GM18951 (cell line): Measurements from ENCODE around the gene ATG7.
A peak's percentile ranks its signal among the peaks of the same experiment; 100 is the strongest.

Experiments used
- POLR2A ChIP-seq: IDR thresholded peaks from 4 replicates; pipeline ENCODE4 v1.6.1; 2011; ENCODE audit warnings: mild to moderate bottlenecking; ENCODE audit not compliant: insufficient read length, insufficient read depth; ENCODE audit errors: extremely low read depth
- in situ Hi-C: fragments of 300-500 bp; cut with MboI; formaldehyde crosslinking; loops from one replicate; pipeline ENCODE4 v1.12.0; 2022; ENCODE audit warnings: low sequenced_read_pairs, mixed read lengths, inconsistent platforms; ENCODE audit not compliant: unreplicated experiment

Gene ATG7, protein sequence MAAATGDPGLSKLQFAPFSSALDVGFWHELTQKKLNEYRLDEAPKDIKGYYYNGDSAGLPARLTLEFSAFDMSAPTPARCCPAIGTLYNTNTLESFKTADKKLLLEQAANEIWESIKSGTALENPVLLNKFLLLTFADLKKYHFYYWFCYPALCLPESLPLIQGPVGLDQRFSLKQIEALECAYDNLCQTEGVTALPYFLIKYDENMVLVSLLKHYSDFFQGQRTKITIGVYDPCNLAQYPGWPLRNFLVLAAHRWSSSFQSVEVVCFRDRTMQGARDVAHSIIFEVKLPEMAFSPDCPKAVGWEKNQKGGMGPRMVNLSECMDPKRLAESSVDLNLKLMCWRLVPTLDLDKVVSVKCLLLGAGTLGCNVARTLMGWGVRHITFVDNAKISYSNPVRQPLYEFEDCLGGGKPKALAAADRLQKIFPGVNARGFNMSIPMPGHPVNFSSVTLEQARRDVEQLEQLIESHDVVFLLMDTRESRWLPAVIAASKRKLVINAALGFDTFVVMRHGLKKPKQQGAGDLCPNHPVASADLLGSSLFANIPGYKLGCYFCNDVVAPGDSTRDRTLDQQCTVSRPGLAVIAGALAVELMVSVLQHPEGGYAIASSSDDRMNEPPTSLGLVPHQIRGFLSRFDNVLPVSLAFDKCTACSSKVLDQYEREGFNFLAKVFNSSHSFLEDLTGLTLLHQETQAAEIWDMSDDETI

DNA sequence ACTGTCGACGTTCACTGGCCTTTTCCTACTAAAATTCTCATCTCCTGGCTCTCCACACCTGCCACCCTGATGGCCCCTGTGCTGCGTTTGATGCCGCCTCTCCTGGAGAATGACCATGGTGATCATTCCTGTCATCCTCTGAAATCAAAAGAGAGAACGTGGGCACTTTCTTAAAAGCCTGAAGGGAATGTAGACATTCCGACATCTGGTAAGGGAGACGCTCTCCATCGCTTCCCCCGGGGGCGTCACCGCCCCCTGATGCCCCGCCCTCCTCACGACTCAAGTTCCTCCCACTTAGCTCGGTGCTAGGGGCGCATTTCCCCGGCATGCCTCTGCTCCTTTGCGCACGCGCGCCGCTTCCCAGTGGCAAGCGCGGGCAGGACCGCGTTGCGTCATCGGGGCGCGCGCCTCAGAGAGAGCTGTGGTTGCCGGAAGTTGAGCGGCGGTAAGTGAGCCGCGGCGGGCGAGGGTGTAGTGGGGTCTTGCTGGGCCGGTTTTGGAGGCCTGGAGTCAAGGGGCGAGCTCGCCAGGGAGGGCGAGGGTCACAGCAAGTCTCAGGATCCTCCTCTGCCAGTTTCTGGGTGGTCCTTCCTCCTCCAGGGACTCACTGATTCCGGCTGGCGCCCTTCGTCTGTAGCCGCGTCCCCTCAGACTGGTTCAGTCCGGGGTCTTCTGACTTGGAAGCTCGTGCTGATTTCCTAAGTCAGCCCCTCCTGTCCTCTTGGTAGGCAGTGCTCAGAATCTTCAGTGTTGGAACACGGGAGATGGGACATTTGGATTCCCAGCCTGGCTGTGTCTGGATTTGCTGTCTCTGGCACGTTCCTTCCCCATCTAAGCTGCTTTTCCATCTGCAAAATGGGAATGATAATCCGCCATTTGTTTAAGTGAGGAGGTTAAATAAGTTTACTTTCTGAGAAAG is at the start of gene ATG7:
TSS of gene ATG7 (plus strand) at position 412 of the 919 bp plus-strand sequence. CDS start 26,299 bp downstream, outside the sequence.
- in situ Hi-C loops, result no loop called here
- peak; percentile 93 for TF ChIP-seq POLR2A

DNA sequence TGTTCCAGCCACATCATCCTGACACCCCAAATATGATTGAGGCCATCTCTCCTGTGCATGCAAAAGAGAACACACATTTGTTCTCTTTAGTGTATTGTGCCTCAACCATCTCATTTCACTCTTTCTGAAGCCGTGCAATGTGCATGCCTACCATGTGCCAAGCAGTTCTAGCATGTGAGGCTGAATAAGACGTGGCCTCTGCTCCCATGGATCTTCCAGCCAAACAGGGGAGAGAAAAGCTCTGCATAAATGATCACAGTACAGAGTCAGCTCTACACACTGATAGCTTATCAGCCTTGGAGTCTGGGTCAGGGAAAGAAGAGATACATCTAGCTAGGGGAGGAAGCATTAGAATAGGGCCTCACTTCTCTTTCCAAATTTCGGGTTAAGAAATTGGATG is 48.2 kb upstream of the ATG7 start:
- no peak for TF ChIP-seq POLR2A
- in situ Hi-C loops, result no loop called here

DNA sequence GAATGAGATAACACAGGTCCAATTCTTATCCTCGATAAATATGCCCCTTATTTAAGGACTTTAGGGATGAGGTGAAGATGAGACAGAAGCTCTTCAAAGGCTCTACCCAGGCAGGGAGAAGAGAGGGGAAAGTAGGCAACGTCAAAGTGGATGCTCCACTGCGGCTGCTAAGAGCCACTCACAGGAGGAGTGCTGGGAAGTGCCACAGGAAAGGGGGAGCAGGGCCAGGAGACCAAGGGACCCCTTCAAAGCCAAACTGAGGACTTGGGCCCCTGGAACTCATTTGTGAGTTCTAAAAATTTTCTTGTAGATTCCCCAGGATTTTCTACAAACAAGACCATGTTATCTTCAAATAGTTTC is 47.3 kb upstream of the ATG7 start:
- TF ChIP-seq POLR2A, result no peak
- in situ Hi-C loops, result no loop called here

DNA sequence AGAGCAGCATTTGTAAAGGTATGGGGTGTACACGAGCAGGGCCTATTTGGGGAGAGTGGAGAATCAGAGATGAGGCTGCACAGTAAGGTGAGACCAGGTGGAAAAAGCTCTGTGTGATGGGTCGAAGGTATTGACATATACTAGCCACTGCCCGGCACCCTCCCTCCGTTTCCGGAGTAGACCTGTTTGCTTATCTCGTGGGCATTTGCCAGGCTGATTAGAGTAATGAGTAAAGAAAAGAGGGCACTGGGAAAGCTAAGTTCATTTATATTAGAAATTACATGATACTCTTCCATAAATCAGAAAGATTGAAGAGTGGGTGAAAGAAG is 46.2 kb upstream of the ATG7 start:
- no peak for TF ChIP-seq POLR2A
- in situ Hi-C loops, result no loop called here

DNA sequence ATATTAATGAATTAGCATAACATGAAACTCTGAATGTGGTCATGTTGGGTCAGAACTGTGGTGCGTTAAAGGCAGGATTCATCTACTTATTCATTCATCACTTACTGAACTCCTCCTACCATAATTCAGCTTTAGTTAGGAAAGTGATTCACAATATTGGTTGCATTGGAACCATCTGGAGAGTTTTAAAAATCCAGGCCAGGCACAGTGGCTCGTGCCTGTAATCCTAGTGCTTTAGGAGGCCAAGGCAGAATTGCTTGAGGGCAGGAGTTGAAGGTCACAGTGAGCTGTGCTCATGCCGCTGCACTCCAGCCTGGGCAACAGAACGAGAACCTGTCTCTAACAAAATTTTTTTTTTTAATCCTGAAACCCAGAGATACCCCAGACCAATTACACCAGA is 44.2 kb upstream of the ATG7 start:
- no peak for TF ChIP-seq POLR2A

DNA sequence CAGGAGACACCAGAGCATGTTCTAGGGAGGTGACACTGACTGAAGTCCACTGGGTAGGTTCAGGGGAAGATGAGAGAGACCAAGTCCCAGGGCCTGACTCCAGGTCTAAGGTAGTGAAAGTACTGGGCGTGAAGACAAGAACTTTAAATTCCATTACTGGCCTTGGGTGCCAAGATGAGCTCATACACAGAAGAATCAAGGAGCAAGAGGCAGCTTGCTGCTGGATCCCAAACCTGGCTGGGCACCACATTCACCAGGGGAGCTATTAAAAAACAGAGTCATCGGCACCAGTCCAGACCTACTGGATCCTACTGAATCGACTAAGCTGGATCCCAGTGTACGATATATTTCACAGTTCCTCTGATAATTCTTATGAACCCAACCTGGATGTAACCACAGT is 42.1 kb upstream of the ATG7 start:
- no peak for TF ChIP-seq POLR2A
- in situ Hi-C loops, result no loop called here

More for the DNA sequence above, 44.2 kb upstream of the ATG7 start:
- in situ Hi-C loops, result no loop called here

DNA sequence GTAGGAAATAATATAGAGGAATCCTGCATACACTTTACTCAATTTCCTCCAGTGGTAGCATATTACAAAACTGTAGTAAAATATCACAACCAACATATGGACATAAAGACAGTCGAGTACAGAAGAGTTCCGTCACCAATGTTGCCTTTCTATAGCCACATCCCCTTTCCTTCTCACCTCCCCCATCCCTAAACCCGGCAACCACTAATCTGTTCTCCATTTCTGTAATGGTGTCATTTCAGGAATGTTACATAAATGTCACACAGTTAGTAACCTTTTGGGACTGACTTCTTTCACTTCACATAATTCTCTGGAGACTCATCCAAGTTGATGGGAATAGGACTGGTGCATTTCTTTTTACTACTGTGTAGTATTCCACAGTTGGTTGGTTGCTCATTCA is 41.4 kb upstream of the ATG7 start:
- no peak for TF ChIP-seq POLR2A
- in situ Hi-C loops, result no loop called here

DNA sequence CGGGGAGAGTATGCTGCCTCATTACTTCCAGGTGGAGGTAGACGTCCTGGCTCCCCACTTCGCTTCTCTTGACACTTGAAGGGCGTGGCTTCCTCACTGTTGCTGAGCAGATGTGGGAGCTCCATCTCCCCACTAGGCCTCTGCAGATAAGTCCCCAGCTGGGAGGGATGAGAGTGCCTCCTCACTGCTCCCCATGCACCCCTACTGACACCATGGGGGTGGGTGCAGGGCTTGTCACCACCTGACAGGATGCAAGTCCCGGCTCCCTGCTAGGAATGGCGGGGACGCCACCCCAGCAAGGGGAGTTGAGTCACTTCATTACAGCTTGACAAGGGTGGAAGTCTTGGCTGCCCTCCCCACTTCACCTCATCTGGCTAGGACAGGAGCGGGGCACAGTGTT is 36.8 kb upstream of the ATG7 start:
- in situ Hi-C loops, result loop anchor here (5.0 kb wide), 1 partner anchor 92 kb away; no protein-coding TSS in a partner anchor
- TF ChIP-seq POLR2A, result no peak

DNA sequence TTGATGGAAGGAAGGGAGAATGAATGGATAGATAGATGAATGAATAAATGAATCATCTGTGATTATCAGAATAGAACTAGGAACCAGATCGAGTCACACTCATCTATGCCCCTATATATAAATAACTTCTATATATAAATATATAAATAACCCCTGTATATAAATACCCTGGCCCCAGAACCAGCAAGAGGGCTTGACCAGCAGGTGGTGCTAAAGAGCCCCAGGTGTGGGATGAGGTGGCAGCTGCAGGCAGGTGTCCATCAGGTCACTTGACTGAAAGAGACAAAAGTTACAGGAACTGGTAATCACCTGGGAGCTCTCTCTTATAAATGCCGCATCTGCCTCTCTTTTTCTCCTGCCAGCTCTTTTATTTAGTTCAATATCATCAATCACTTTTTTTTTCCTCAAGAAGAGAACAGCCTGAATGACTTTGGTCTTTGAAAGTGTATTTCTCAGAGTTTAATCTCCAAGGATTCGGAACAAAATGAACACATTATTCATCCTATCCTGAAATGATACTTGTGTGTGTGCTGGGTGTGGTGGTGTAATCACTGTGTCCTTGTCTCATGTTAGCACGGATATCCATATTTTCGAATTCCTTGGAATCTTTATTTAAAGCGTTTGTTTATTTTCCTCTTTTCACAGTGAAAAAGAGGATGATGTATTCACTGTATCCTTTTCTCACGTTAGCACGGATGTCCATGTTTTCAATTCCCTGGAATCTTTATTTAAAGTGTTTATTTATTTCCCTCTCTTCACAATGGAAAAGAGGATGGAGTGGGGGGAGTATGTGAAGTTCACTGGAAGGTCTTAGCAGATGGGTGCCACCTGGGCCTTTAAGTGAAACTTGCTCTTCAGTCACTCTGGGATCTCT is 35.4 kb upstream of the ATG7 start:
- in situ Hi-C loops, result loop anchor here (5.0 kb wide), 1 partner anchor 90 kb away; no protein-coding TSS in a partner anchor

DNA sequence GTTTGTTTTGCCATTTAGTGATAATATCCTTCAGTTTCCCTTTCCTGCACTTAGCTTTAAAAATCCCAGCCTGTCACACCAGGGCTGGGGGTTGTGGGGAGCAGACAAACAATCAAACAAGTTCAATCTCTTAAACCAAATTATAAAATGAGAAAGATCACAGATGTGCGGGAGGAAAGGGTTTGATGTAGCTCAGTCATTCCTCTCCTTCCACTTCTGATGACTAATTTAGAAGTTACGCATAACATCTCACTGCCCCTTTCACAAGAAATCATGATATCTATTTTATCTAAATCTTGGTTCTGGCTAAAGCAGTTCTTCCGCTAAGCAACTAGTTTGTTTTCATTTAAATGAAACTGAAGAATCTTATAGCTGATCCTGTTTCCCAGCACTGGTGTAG is 34.1 kb upstream of the ATG7 start:
- TF ChIP-seq POLR2A, result no peak
- in situ Hi-C loops, result loop anchor here (5.0 kb wide), 1 partner anchor 89 kb away; no protein-coding TSS in a partner anchor

More for the DNA sequence above, 35.4 kb upstream of the ATG7 start:
- no peak for TF ChIP-seq POLR2A

DNA sequence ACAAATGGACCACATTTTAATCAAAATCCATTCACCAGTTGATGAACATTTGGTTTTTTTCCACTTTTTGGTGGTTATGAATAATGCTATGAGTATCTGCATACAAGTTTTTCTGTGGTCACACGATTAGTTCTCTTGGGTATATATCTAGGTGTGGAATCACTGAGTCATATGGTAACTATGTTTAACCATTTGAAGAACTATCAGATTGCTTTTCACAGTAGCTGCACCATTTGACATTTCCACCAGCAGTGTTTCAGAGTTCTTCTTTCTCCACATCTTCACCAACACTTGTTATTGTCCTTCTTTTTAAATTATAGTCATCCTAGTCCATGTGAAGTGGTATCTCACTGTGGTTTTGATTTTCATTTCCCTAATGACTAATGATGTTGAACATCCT is 33.3 kb upstream of the ATG7 start:
- TF ChIP-seq POLR2A, result no peak
- in situ Hi-C loops, result loop anchor here (5.0 kb wide), 1 partner anchor 88 kb away; no protein-coding TSS in a partner anchor

DNA sequence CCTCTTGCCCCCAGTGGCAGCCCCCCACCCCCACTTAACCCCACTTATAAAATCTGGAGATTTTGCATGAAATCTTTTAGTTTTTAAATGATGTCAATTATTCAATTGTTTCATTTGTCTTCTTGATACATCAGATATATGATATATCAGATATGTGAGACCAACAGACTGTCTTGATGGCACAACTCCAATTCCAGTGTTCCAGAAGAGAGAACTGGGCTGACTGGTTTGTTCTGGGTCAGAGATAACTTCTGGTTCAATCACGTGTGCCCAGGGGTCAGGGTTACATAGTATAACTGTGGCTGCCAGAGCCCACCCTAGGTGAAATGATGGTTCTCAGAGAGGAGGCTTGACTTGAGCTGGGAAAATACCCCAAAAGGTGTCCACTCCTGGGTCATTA is 32.4 kb upstream of the ATG7 start:
- in situ Hi-C loops, result loop anchor here (5.0 to 10.0 kb wide), 2 partner anchors 88 to 415 kb away; no protein-coding TSS in a partner anchor
- no peak for TF ChIP-seq POLR2A
